Mononuclear cell (primary cell): ENCODE data around the gene DLG2. TPM values are rescaled to one million over a fixed set of nuclear protein-coding genes. Genes with fewer than 3 reads are reported as not detected.

Experiments
- H3K27me3 ChIP-seq: 2 replicates; pipeline ENCODE4 v1.6.0; 2011; ENCODE audit warnings: low read length, control low read depth; ENCODE audit not compliant: insufficient read depth
- H3K4me1 ChIP-seq: 2 replicates; pipeline ENCODE4 v1.5.1; 2011; ENCODE audit warnings: mild to moderate bottlenecking, low read length, control low read depth; ENCODE audit not compliant: insufficient read depth
- H3K4me3 ChIP-seq: 2 replicates; pipeline ENCODE4 v1.5.1; 2011; ENCODE audit warnings: mild to moderate bottlenecking, low read length, moderate library complexity
- H3K9me3 ChIP-seq: 2 replicates; pipeline ENCODE4 v1.5.1; 2011; ENCODE audit warnings: low read depth, mild to moderate bottlenecking, control low read depth, low read length
- total RNA-seq: library from RNA; depleted of rRNA; stranded (reverse); fragments of >200 nt; gene quantifications from one replicate; pipeline ENCODE4 v1.2.3, GENCODE V29; 2012

DLG2 gene
- total RNA-seq, 1 donor, result 1.6 TPM

GRCh38 chr11:84930863-84931262 lies 696.3 kb downstream of the DLG2 start:
- Histone ChIP-seq H3K4me1 (no peaks in the 10 kb centered on the region), H3K4me3 (no peak overlapping the region), H3K27me3 (no peaks in the 10 kb centered on the region), H3K9me3 (no peaks in the 10 kb centered on the region)

GRCh38 chr11:84929738-84930137 lies 697.4 kb downstream of the DLG2 start:
- H3K4me3 ChIP-seq, result no peak overlapping the region
- no peaks in the 10 kb centered on the region for H3K4me1 ChIP-seq
- no peaks in the 10 kb centered on the region for H3K27me3 ChIP-seq
- no peaks in the 10 kb centered on the region for H3K9me3 ChIP-seq

- H3K4me1 ChIP-seq, result no peaks in the 10 kb centered on the region
- H3K4me3 ChIP-seq, result no peak overlapping the region
Measured at GRCh38 chr11:84924154-84924692, 702.9 kb downstream of the DLG2 start.

GRCh38 chr11:84923489-84923888 lies 703.7 kb downstream of the DLG2 start:
- Histone ChIP-seq H3K9me3 (no peaks in the 10 kb centered on the region), H3K4me3 (no peak overlapping the region), H3K4me1 (no peaks in the 10 kb centered on the region)

More at GRCh38 chr11:84924154-84924692, 702.9 kb downstream of the DLG2 start:
- Histone ChIP-seq H3K9me3 (no peaks in the 10 kb centered on the region), H3K27me3 (no peaks in the 10 kb centered on the region)

GRCh38 chr11:84922836-84923235 lies 704.3 kb downstream of the DLG2 start:
- Histone ChIP-seq H3K4me3 (no peak overlapping the region), H3K9me3 (no peaks in the 10 kb centered on the region), H3K27me3 (no peaks in the 10 kb centered on the region), H3K4me1 (no peaks in the 10 kb centered on the region)

More at GRCh38 chr11:84923489-84923888, 703.7 kb downstream of the DLG2 start:
- H3K27me3 ChIP-seq, result no peaks in the 10 kb centered on the region

- no peaks in the 10 kb centered on the region for H3K4me1 ChIP-seq
- H3K9me3 ChIP-seq, result no peaks in the 10 kb centered on the region
- H3K4me3 ChIP-seq, result no peak overlapping the region
- H3K27me3 ChIP-seq, result no peaks in the 10 kb centered on the region
Measured at GRCh38 chr11:84922212-84922805, 704.8 kb downstream of the DLG2 start.

GRCh38 chr11:84914511-84914910 lies 712.6 kb downstream of the DLG2 start:
- H3K4me1 ChIP-seq, result no peaks in the 10 kb centered on the region
- no peaks in the 10 kb centered on the region for H3K9me3 ChIP-seq
- no peak overlapping the region for H3K4me3 ChIP-seq
- H3K27me3 ChIP-seq, result no peaks in the 10 kb centered on the region

- Histone ChIP-seq H3K27me3 (no peaks in the 10 kb centered on the region), H3K9me3 (no peaks in the 10 kb centered on the region), H3K4me3 (no peak overlapping the region), H3K4me1 (no peaks in the 10 kb centered on the region)
Measured at GRCh38 chr11:84909740-84910139, 717.4 kb downstream of the DLG2 start.

GRCh38 chr11:84906995-84907394 lies 720.1 kb downstream of the DLG2 start:
- no peak overlapping the region for H3K4me3 ChIP-seq
- H3K4me1 ChIP-seq, result no peaks in the 10 kb centered on the region
- no peaks in the 10 kb centered on the region for H3K9me3 ChIP-seq
- no peaks in the 10 kb centered on the region for H3K27me3 ChIP-seq

GRCh38 chr11:84905411-84905810 lies 721.7 kb downstream of the DLG2 start:
- no peaks in the 10 kb centered on the region for H3K27me3 ChIP-seq
- no peaks in the 10 kb centered on the region for H3K9me3 ChIP-seq
- H3K4me3 ChIP-seq, result no peak overlapping the region
- no peaks in the 10 kb centered on the region for H3K4me1 ChIP-seq

GRCh38 chr11:84902445-84902844 lies 724.7 kb downstream of the DLG2 start:
- Histone ChIP-seq H3K4me1 (no peaks in the 10 kb centered on the region), H3K27me3 (no peaks in the 10 kb centered on the region)

GRCh38 chr11:84901991-84902390 lies 725.2 kb downstream of the DLG2 start:
- Histone ChIP-seq H3K4me1 (no peaks in the 10 kb centered on the region), H3K27me3 (no peaks in the 10 kb centered on the region), H3K9me3 (no peaks in the 10 kb centered on the region), H3K4me3 (no peak overlapping the region)

More at GRCh38 chr11:84902445-84902844, 724.7 kb downstream of the DLG2 start:
- H3K4me3 ChIP-seq, result no peak overlapping the region
- no peaks in the 10 kb centered on the region for H3K9me3 ChIP-seq

GRCh38 chr11:84899740-84900139 lies 727.4 kb downstream of the DLG2 start:
- H3K27me3 ChIP-seq, result no peaks in the 10 kb centered on the region
- H3K4me1 ChIP-seq, result no peaks in the 10 kb centered on the region

GRCh38 chr11:84899134-84899533 lies 728.0 kb downstream of the DLG2 start:
- no peak overlapping the region for H3K4me3 ChIP-seq
- H3K4me1 ChIP-seq, result no peaks in the 10 kb centered on the region
- H3K27me3 ChIP-seq, result no peaks in the 10 kb centered on the region
- H3K9me3 ChIP-seq, result no peaks in the 10 kb centered on the region

More at GRCh38 chr11:84899740-84900139, 727.4 kb downstream of the DLG2 start:
- H3K9me3 ChIP-seq, result no peaks in the 10 kb centered on the region
- H3K4me3 ChIP-seq, result no peak overlapping the region

- Histone ChIP-seq H3K9me3 (no peaks in the 10 kb centered on the region), H3K4me3 (no peak overlapping the region), H3K27me3 (no peaks in the 10 kb centered on the region), H3K4me1 (no peaks in the 10 kb centered on the region)
Measured at GRCh38 chr11:84894666-84895065, 732.5 kb downstream of the DLG2 start.

GRCh38 chr11:84890676-84891075 lies 736.5 kb downstream of the DLG2 start:
- no peaks in the 10 kb centered on the region for H3K27me3 ChIP-seq

More at GRCh38 chr11:84890676-84891075, 736.5 kb downstream of the DLG2 start:
- H3K4me1 ChIP-seq, result no peaks in the 10 kb centered on the region
- no peaks in the 10 kb centered on the region for H3K9me3 ChIP-seq
- H3K4me3 ChIP-seq, result no peak overlapping the region
